Osteocyte (in vitro differentiated cells): Measurements from ENCODE around the gene RDM1. TPM values are rescaled to one million over a fixed set of nuclear protein-coding genes. Genes with fewer than 3 reads are reported as not detected.

Experiments used
- DNase-seq: peaks from one replicate; pipeline ENCODE4 v3.0.0; 2021; ENCODE audit warnings: mixed read lengths; ENCODE audit not compliant: unreplicated experiment; ENCODE audit errors: extremely low spot score
- H3K27ac Mint-ChIP-seq: one replicate; pipeline ENCODE4 v1.8.0; 2021; ENCODE audit warnings: mild to moderate bottlenecking, mixed read lengths; ENCODE audit not compliant: unreplicated experiment
- H3K27me3 Mint-ChIP-seq: one replicate; pipeline ENCODE4 v1.8.0; 2021; ENCODE audit warnings: mixed read lengths; ENCODE audit not compliant: unreplicated experiment
- H3K36me3 Mint-ChIP-seq: one replicate; pipeline ENCODE4 v1.8.0; 2021; ENCODE audit warnings: mixed read lengths; ENCODE audit not compliant: unreplicated experiment
- H3K4me1 Mint-ChIP-seq: one replicate; pipeline ENCODE4 v1.8.0; 2021; ENCODE audit warnings: mixed read lengths; ENCODE audit not compliant: unreplicated experiment
- H3K4me3 Mint-ChIP-seq: one replicate; pipeline ENCODE4 v1.8.0; 2021; ENCODE audit warnings: mild to moderate bottlenecking, moderate library complexity, mixed read lengths; ENCODE audit not compliant: unreplicated experiment
- H3K9me3 Mint-ChIP-seq: one replicate; pipeline ENCODE4 v1.8.0; 2021; ENCODE audit warnings: mixed read lengths; ENCODE audit not compliant: unreplicated experiment
- total RNA-seq: library from RNA; stranded (reverse); gene quantifications from 2 replicates; pipeline ENCODE4 v1.2.1, GENCODE V29; 2021
- TF ChIP-seq, protein P1 (sequence below): fragments of 200-600 bp; sonication (generic); IDR thresholded peaks from 2 replicates; pipeline ENCODE4 v1.5.0; 2021; ENCODE audit warnings: antibody characterized with exemption, mild to moderate bottlenecking, moderate library complexity

The RDM1 gene
- total RNA-seq, 1 donor from 2014 or later = 0.35 TPM

DNA sequence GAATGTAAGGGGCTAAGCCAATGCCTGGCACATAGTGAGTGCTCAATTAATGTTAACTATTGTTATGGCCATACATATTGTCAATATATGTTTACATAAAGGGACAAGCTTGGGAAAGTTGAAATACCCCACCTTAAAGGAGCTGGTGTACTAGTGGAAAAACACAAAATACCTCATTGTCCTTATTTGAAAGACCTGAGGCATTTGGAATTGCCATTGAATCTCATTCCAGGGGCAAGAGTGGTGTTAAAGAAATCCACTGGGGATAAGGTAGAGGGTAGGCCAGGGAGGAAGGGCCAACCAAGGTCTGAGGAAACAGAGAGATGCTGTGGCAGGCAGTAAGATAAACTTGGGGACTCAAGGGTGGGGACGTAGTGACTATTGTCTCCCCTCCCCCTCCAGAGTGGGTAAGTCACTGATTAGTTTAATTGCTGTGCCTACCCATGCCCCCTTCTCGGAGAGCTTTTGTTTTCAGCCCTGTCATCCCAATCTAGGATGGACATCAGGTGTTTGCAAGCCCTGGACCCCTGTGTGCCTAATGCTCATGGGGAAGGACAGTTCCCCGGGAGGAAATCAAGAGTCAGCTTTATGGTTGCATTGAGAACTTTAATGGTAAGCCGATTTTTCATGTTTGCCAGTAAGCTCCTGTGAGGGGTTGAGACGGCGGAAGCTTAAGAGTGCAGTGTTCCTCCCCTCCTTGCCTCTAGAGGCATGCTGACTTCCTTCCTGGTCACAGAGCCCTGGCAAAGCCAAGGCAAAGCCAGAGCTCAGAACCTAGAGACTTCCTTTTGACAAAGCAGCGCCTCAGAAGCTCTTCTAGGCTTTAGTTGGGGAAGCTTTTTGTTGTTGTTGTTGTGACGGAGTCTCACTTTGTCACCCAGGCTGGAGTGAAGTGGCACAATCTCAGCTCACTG lies 59.4 kb downstream of the RDM1 start:
- TF ChIP-seq, protein P1, sequence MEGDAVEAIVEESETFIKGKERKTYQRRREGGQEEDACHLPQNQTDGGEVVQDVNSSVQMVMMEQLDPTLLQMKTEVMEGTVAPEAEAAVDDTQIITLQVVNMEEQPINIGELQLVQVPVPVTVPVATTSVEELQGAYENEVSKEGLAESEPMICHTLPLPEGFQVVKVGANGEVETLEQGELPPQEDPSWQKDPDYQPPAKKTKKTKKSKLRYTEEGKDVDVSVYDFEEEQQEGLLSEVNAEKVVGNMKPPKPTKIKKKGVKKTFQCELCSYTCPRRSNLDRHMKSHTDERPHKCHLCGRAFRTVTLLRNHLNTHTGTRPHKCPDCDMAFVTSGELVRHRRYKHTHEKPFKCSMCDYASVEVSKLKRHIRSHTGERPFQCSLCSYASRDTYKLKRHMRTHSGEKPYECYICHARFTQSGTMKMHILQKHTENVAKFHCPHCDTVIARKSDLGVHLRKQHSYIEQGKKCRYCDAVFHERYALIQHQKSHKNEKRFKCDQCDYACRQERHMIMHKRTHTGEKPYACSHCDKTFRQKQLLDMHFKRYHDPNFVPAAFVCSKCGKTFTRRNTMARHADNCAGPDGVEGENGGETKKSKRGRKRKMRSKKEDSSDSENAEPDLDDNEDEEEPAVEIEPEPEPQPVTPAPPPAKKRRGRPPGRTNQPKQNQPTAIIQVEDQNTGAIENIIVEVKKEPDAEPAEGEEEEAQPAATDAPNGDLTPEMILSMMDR = no peak
- no peaks in the 10 kb centered on the region for H3K36me3 Mint-ChIP-seq
- no peak for DNase-seq
- peaks cover 5% of the 10 kb centered on the region for H3K4me1 Mint-ChIP-seq
- no peak overlapping the region for H3K4me3 Mint-ChIP-seq
- no peak overlapping the region for H3K27ac Mint-ChIP-seq
- no peaks in the 10 kb centered on the region for H3K27me3 Mint-ChIP-seq
- no peaks in the 10 kb centered on the region for H3K9me3 Mint-ChIP-seq

DNA sequence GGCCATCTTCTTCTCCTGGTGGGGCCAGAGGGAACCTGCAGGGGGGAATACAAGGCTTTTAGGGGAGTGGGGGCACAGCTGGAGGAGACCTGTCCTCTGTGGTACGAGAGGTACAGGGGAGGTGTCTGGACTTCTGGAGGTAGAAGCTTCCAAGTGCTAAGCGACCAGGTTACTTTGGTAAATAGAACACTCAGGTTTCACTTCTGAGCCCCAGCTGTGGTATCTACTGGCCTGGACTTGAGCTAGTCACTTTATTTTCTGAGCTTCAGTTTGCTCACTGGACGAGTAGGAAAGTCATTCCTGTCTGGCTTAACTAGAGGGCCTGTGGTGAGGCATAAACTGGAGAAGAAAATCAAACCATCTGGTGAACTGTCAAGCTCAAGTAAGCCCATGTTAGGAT lies 61.8 kb downstream of the RDM1 start, which contains the start of gene HEATR9:
Gene HEATR9 (minus strand): TSS at position 155 of the 400 bp plus-strand sequence. CDS start 149 bp downstream, at position 6.
- H3K9me3 Mint-ChIP-seq = no peaks in the 10 kb centered on the region
- DNase-seq = no peak
- peaks cover 1% of the 10 kb centered on the region for H3K36me3 Mint-ChIP-seq
- H3K27ac Mint-ChIP-seq = no peak within 1 kb of the TSS
- H3K4me1 Mint-ChIP-seq = peaks cover 10% of the 10 kb centered on the region
- H3K4me3 Mint-ChIP-seq = no peak within 1 kb of the TSS
- no peaks in the 10 kb centered on the region for H3K27me3 Mint-ChIP-seq
- TF ChIP-seq, protein P1 = no peak

Other genes starting within 250 kb of the RDM1 start
- 15.6 and 16.2 TPM in 2 replicates for gene RASL10B, start 199.1 kb downstream of the RDM1 start, total RNA-seq
- not detected in 2 replicates for gene GAS2L2, start 177.5 kb downstream of the RDM1 start, total RNA-seq
- gene C17orf50, start 169.9 kb downstream of the RDM1 start, total RNA-seq = not detected in 2 replicates
- 0.73 and 0.75 TPM in 2 replicates for gene MMP28, start 135.1 kb downstream of the RDM1 start, total RNA-seq
- 157 and 170 TPM in 2 replicates for gene TAF15, start 121.3 kb downstream of the RDM1 start, total RNA-seq
- not detected in 2 replicates for gene HEATR9, start 61.9 kb downstream of the RDM1 start, total RNA-seq
- gene CCL5, start 50.4 kb downstream of the RDM1 start, total RNA-seq = not detected in 2 replicates
- not detected in 2 replicates for gene LYZL6, start 12.9 kb upstream of the RDM1 start, total RNA-seq
- not detected in 2 replicates for gene CCL16, start 50.7 kb upstream of the RDM1 start, total RNA-seq
- gene CCL14, start 56.0 kb upstream of the RDM1 start, total RNA-seq = not detected in 2 replicates
- gene CCL15, start 70.8 kb upstream of the RDM1 start, total RNA-seq = not detected in 2 replicates
- gene CCL23, start 87.2 kb upstream of the RDM1 start, total RNA-seq = not detected in 2 replicates
- gene CCL18, start 133.5 kb upstream of the RDM1 start, total RNA-seq = not detected in 2 replicates
- not detected in 2 replicates for gene CCL3, start 159.4 kb upstream of the RDM1 start, total RNA-seq
- not detected in 2 replicates for gene CCL4, start 173.1 kb upstream of the RDM1 start, total RNA-seq
- gene TBC1D3B, start 245.9 kb upstream of the RDM1 start, total RNA-seq = 11.7 and 12.6 TPM in 2 replicates